HG03139 (cell line): ENCODE measurements around the gene DHRS7C.

ENCODE experiments used
- ATAC-seq: cut with Tn5 transposase; IDR thresholded peaks from one replicate; pipeline ENCODE4 v1.9.1; 2021; ENCODE audit not compliant: unreplicated experiment

DHRS7C gene

DNA sequence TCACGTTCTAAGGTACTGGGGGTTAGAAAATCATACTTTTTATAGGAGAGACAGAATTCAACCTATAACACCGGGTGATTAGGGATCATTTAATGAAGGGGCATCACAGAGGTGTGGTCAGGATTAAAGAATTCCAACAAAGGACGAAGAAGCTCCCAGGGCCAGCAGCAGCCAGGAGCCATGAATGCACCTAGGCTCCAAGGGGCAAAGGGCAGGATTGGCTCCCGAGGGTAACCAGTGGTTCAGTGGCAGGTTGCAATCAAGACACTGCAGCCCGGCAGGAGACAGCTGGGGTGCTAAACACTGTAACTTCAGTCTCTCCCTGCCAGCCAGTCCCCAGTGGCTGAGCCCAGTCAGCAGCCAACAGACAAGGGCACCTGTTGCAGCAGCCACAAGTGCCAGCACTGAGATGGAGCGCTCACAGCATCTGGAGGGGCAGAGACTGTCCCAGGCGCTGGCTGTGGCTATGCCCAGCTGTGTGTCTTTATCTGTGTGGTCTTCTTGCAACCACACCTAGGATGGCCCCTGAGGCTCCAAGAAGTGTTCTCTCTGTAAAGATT lies 23.9 kb downstream of the DHRS7C start:
- no peak for ATAC-seq

DNA sequence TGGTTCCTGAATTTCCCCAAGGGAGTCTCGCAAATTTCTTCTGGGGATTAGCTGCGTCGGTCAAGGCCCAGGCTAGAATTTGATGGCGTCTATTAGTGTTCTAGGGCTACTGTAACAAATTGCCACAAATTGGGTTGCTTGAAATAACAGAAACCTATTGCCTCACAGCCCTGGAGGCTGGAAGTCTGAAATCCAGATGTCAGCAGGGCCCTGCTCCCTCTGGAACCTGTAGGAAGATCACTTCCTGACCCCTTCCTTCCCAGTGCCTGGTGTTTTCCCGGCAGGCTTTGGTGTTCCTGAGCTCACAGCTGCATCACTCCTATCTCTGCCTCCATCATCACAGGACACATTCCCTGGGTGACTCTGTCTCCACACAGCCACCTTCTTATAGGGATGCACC lies 24.4 kb downstream of the DHRS7C start:
- no peak for ATAC-seq

DNA sequence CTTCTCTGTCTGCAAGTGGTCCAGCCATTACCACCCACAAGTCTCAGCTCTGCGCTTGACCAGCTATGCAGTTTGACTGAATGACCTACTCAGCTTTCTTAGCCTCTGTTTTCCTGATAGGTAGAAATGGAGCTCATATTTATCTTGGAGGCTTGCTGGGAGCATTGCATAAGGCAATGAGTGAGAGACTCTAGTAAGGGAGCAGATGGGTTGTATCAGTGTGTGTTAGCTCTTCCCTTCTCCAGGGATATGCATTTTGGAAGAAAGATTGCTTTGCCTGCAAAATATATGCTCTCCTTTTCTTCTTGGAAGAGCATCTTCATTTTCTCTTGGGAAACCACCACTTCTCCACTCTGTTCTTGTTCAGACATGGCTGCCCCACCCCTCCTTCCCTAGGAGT lies 26.1 kb downstream of the DHRS7C start:
- ATAC-seq, result no peak

DNA sequence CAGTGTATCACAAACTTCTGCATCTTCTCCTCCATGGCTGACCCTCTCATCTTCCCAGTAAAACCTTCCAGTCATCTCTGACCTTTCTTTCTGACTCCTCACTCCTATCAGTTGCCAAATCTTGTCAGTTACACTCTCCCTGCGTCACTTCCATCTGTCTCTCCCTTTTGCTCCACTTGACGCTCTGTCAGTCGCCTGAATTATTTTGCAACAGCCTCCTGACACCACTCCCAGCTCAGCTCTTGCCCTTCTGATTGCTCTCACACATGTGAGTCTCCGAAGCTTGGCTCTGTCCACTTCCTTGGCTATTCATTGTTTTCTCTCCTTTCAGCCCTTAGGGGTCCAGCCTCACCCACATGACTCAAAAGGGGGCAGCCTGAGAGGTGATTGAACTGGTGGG lies 27.7 kb downstream of the DHRS7C start:
- no peak for ATAC-seq

DNA sequence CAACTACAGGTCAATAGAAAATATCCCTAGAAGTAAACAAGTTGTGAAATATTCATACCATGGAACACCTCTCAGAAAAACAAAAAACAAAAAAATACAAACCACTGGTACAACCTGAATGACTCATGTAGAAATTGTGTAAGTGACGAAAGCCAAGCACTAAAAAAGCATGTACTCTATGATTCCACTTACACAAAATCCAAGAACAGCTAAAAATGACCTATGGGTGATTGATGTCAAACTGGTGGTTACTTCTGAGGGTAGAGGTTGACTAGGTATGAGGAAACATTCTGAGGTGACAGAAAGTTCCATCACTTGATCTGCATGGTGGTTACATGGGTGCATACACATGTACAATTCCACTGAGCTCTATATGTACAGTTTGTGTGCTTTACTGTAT lies 31.1 kb downstream of the DHRS7C start:
- ATAC-seq, result no peak

DNA sequence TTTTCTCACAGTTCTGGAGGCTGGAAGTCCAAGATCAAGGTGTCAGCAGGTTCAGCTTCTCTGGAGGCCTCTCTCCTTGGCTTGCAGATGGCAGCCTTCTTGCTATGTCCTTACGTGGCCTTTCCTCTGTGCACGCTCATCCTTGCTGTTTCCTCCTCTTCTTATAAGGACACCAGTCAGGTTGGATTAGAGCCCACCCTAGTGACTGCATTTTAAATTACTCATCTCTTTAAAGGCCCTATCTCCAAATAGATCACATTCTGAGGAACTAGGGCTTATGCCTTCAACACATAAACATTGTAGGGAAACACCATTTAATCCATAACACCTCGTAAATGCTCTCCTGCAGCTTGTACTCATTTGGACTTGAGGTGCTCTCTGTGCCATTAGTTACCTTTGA lies 36.3 kb downstream of the DHRS7C start:
- no peak for ATAC-seq

DNA sequence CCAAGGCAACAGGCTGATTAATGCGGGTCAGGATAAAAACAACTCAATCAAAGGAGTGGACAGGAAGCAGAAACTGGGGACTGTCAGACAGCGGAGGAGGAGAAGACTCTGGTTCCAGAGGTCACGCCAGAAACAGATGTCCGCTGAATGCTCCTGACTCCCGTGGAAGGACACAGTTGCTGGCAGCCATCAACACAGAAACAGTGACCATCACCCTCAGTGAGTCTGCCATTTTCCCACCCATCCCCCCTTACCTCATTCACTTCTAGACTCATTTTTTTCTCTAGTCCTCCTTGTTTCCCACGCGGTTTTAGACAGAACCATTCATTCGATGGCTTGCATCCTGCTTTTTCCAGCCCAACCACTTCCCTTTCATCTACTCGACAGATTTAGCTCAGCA lies 40.9 kb downstream of the DHRS7C start:
- ATAC-seq, result no peak

DNA sequence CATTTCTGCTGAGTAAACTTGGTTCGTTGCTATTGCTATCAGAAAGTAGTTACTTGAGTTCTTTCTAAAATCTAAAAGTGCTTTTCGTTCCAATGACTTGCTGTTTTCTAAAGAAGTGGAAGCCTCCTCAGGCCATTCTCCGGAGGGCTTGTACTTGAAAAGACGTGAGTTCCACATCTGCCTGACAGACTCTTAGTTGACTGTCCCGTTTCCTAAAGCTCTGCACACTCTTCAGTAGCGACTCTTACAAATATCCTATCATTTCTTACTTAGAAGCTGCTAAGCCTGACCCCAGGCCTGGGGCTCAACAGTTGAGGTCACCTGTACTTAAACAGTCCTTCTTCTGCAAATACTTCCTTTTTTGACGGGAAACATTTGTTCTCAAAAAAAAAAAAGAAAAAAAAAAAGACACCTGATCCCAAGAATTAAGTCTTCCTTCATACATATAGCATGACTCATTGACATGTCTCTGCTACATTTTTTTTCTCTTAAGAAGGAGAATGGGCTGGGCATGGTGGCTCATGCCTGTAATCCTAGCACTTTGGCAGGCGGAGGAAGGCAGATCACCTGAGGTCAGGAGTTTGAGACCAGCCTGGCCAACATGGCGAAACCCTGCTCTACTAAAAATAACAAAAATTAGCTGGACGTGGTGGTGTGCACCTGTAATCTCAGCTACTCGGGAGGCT lies 61.5 kb downstream of the DHRS7C start:
- no peak for ATAC-seq

DNA sequence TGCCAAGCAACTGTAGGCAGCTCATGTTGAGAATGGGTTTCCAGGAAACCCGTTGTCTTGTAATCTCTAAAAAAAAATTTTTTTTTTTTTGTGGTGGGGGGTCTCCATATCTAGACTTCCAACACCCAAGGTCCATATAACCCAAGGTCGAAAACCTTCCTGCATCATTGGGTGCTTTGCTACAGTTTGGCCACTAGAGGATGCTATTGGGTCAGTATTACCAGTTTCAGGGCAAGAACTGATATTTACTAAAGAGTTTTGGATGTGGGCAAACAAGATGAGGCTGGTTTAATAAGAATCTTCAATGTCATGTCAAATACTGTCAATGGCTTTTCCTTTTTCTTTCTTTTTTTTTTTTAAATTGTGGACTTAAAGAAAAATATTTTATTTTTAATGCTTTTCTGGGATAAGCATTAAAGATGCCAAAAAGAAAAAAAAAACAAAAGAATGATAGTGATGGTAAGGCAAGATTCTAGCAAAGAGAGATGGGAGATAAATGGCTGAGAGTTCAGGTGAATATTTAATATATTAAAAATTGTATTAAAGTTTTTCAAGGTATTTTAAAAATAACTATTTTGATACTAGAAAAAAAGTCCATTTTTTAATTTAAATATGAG lies 62.2 kb downstream of the DHRS7C start:
- no peak for ATAC-seq

DNA sequence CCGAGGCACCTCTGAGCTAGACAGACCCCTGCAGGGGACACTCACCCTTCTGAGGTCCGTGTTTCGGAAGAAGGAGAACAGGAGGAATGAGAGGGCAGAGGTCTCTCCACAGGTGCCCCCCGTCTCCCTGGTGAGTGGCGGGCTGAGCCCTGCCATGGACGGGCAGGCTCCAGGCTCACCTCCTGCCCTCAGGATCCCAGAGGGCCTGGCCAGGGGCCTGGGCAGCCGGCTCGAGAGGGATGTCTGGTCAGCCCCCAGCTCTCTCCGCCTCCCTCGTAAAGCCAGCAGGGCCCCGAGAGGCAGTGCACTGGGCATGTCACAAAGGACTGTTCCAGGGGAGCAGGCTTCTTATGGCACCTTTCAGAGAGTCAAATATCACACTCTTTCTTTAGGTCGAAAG lies 62.8 kb downstream of the DHRS7C start:
- no peak for ATAC-seq

DNA sequence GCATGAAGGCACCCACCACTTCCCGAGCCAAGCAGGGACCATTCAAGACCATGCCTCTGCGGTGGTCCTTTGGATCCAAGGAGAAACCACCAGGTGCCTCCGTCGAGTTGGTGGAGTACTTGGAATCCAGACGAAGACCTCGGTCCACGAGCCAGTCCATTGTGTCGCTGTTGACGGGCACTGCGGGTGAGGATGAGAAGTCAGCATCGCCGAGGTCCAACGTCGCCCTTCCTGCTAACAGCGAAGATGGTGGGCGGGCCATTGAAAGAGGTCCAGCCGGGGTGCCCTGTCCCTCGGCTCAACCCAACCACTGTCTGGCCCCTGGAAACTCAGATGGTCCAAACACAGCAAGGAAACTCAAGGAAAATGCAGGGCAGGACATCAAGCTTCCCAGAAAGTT lies 63.4 kb downstream of the DHRS7C start:
- ATAC-seq, result no peak

DNA sequence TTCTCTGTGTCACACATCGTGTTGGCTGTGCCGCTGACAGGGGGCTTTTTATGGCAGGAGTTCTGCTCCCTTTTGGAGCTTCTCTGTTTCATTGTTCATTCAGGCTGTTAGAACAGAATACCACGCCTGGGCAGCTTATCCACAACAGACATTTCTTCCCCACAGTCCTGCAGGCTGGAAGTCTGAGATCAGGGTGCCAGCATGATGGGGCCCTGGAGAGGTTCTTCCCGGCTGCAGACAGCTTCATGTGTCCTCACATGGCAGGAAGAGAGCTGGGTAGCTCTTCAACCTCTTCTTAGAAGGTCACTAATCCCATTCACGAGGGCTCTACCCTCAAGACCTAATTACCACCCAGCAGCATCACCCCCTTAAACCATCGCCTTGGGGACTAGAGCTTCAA lies 65.1 kb downstream of the DHRS7C start:
- ATAC-seq, result no peak

DNA sequence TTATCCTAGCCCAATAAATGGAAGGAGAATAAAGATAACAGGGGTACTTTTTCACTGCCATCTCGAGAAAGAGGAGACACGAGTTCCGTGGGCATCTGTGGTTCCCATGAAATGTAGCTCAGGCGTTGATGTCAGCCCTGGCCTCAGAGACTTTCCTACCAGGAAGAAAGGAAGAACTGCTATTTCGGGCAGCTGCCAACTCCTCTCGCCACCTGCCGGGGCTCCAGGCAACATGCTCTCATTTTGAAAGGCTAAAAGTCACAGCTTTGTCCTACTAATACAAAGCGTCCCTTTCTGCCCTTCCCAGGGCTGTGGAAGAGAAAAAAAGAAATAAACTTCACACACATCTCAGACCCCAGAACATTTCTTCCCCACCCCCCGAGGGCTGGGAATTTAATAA lies 65.8 kb downstream of the DHRS7C start:
- ATAC-seq, result no peak
